DLD1 (cell line): ENCODE measurements around the gene AGAP2.

Experiments used
- in situ Hi-C: cut with HindIII; loops from 2 replicates; pipeline ENCODE4 v1.10.0; 2017; ENCODE audit warnings: low sequenced_read_pairs

Gene AGAP2

GRCh38 chr12:57769594-57769993 is 31.1 kb upstream of the AGAP2 start:
- in situ Hi-C loops: no loop called here

- in situ Hi-C loops: no loop called here
These were observed 29.3 kb upstream of the AGAP2 start for GRCh38 chr12:57767876-57768275.

- in situ Hi-C loops: no loop called here
These were observed 28.8 kb upstream of the AGAP2 start for GRCh38 chr12:57767305-57767698.

GRCh38 chr12:57766464-57767304 is 28.1 kb upstream of the AGAP2 start, which contains the start of gene CYP27B1:
Gene CYP27B1 (minus strand): TSS chr12:57767078. CDS start chr12:57767041, 37 bp downstream.
- in situ Hi-C loops: no loop called here

- in situ Hi-C loops: no loop called here
These were observed 27.3 kb upstream of the AGAP2 start for GRCh38 chr12:57765698-57766463.

GRCh38 chr12:57765003-57765697 is 26.6 kb upstream of the AGAP2 start:
- in situ Hi-C loops: no loop called here

GRCh38 chr12:57764662-57765002 is 26.1 kb upstream of the AGAP2 start:
- in situ Hi-C loops: no loop called here

GRCh38 chr12:57763881-57764661 is 25.5 kb upstream of the AGAP2 start:
- in situ Hi-C loops: no loop called here

GRCh38 chr12:57762463-57762862 is 23.9 kb upstream of the AGAP2 start:
- in situ Hi-C loops: no loop called here

GRCh38 chr12:57761391-57761998 is 23.0 kb upstream of the AGAP2 start:
- in situ Hi-C loops: no loop called here

GRCh38 chr12:57760347-57760982 is 21.9 kb upstream of the AGAP2 start:
- in situ Hi-C loops: no loop called here

GRCh38 chr12:57759360-57759980 is 20.9 kb upstream of the AGAP2 start:
- in situ Hi-C loops: no loop called here

- in situ Hi-C loops: no loop called here
These were observed 20.2 kb upstream of the AGAP2 start for GRCh38 chr12:57758552-57759359.

GRCh38 chr12:57757771-57758170 is 19.2 kb upstream of the AGAP2 start:
- in situ Hi-C loops: no loop called here

GRCh38 chr12:57756406-57757341 is 18.1 kb upstream of the AGAP2 start:
- in situ Hi-C loops: no loop called here

- in situ Hi-C loops: no loop called here
These were observed 17.2 kb upstream of the AGAP2 start for GRCh38 chr12:57755454-57756372.

- in situ Hi-C loops: no loop called here
These were observed 16.6 kb upstream of the AGAP2 start for GRCh38 chr12:57755194-57755453.
